WTC11 (cell line): Measurements from ENCODE around the gene NNMT.

Experiments used
- ATF2 ChIP-seq: sonication (generic); formaldehyde crosslinking; IDR thresholded peaks from 2 replicates; pipeline ENCODE4 v1.8.1; 2022; ENCODE audit warnings: low read depth, missing genetic modification reagents, borderline replicate concordance
- CDX4 ChIP-seq: fragments of 250-450 bp; sonication (Bioruptor Pico); IDR thresholded peaks from 2 replicates; pipeline ENCODE4 v1.9.0; 2021; ENCODE audit warnings: moderate library complexity, mild to moderate bottlenecking, inconsistent platforms, borderline replicate concordance
- CTCF ChIP-seq: fragments of 200-600 bp; IDR thresholded peaks from 2 replicates; pipeline ENCODE4 v1.8.0; 2022; ENCODE audit warnings: antibody characterized with exemption
- MYBL2 ChIP-seq: sonication (generic); formaldehyde crosslinking; IDR thresholded peaks from 2 replicates; pipeline ENCODE4 v1.8.1; 2023; ENCODE audit warnings: mild to moderate bottlenecking, moderate library complexity, missing genetic modification reagents
- NFATC4 ChIP-seq: fragments of 250-450 bp; sonication (Bioruptor Pico); IDR thresholded peaks from 2 replicates; pipeline ENCODE4 v1.9.0; 2021; ENCODE audit warnings: mild to moderate bottlenecking
- PREB ChIP-seq: sonication (generic); formaldehyde crosslinking; IDR thresholded peaks from 2 replicates; pipeline ENCODE4 v1.8.1; 2022; ENCODE audit warnings: mild to moderate bottlenecking, missing genetic modification reagents, moderate library complexity, borderline replicate concordance
- PRRX2 ChIP-seq: fragments of 250-450 bp; sonication (Bioruptor Pico); IDR thresholded peaks from 2 replicates; pipeline ENCODE4 v1.8.0; 2021; ENCODE audit warnings: mild to moderate bottlenecking
- SP1 ChIP-seq: sonication (generic); formaldehyde crosslinking; conservative IDR thresholded peaks from 2 replicates; pipeline ENCODE4 v1.8.1; 2022; ENCODE audit warnings: missing genetic modification reagents
- ZBTB21 ChIP-seq: sonication (generic); formaldehyde crosslinking; IDR thresholded peaks from 2 replicates; pipeline ENCODE4 v1.8.1; 2023; ENCODE audit warnings: mild to moderate bottlenecking, missing genetic modification reagents, borderline replicate concordance
- ZNF121 ChIP-seq: sonication (generic); formaldehyde crosslinking; IDR thresholded peaks from 2 replicates; pipeline ENCODE4 v1.8.0; 2023; ENCODE audit warnings: missing genetic modification reagents
- ZNF232 ChIP-seq: sonication (generic); formaldehyde crosslinking; IDR thresholded peaks from 2 replicates; pipeline ENCODE4 v1.8.0; 2022; ENCODE audit warnings: mild to moderate bottlenecking, missing genetic modification reagents
- ZNF317 ChIP-seq: sonication (generic); formaldehyde crosslinking; IDR thresholded peaks from 2 replicates; pipeline ENCODE4 v1.8.1; 2023; ENCODE audit warnings: low read depth, mild to moderate bottlenecking, moderate library complexity, missing genetic modification reagents, borderline replicate concordance
- ZSCAN18 ChIP-seq: fragments of 250-450 bp; sonication (Bioruptor Pico); IDR thresholded peaks from 2 replicates; pipeline ENCODE4 v2.1.2; 2022; ENCODE audit warnings: mild to moderate bottlenecking, moderate library complexity
- TF ChIP-seq, protein P1 (sequence below): sonication (generic); formaldehyde crosslinking; IDR thresholded peaks from 2 replicates; pipeline ENCODE4 v1.8.1; 2023; ENCODE audit warnings: mild to moderate bottlenecking, missing genetic modification reagents, moderate library complexity

GRCh38 chr11:114316980-114317786 lies 21.0 kb downstream of the NNMT start:
- TF ChIP-seq CTCF (no peak), NFATC4 (CRISPR knock-in tag) (no peak), ZSCAN18 (CRISPR knock-in tag) (no peak), PRRX2 (CRISPR knock-in tag) (no peak), CDX4 (CRISPR knock-in tag) (no peak), MYBL2 (CRISPR knock-in tag) (no peak), SP1 (CRISPR knock-in tag) (no peak), ZNF121 (CRISPR knock-in tag) (no peak), PREB (no peak), ZNF232 (CRISPR knock-in tag) (no peak), ZBTB21 (CRISPR knock-in tag) (no peak), ATF2 (CRISPR knock-in tag) (no peak), ZNF317 (CRISPR knock-in tag) (no peak)
- TF ChIP-seq, protein P1, sequence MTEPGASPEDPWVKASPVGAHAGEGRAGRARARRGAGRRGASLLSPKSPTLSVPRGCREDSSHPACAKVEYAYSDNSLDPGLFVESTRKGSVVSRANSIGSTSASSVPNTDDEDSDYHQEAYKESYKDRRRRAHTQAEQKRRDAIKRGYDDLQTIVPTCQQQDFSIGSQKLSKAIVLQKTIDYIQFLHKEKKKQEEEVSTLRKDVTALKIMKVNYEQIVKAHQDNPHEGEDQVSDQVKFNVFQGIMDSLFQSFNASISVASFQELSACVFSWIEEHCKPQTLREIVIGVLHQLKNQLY (CRISPR knock-in tag): no peak
